Measurements from ENCODE around the gene TMEM145.

TMEM145 gene

GRCh38 chr19:42323852-42324654, 10.9 kb downstream of the TMEM145 start:
- no peak overlapping the region for H3K4me3 ChIP-seq (replicated peaks; ENCODE audit: low read depth, low read length)

GRCh38 chr19:42324655-42325307, 11.7 kb downstream of the TMEM145 start:
- no peak for TF ChIP-seq CTCF (IDR thresholded peaks at IDR 0.05; ENCODE audit: low read length, missing control alignments)
- H3K4me3 ChIP-seq (replicated peaks; ENCODE audit: low read depth, low read length) = peak overlapping the region; percentile 14
- DNase-seq (ENCODE audit: low read depth) = no peak

More at GRCh38 chr19:42323852-42324654, 10.9 kb downstream of the TMEM145 start:
- TF ChIP-seq CTCF (IDR thresholded peaks at IDR 0.05; ENCODE audit: low read length, missing control alignments) = no peak
- DNase-seq (ENCODE audit: low read depth) = no peak

GRCh38 chr19:42325308-42325895, 12.3 kb downstream of the TMEM145 start, which contains the start of gene MEGF8:
MEGF8 (plus strand) TSS chr19:42325635; CDS start chr19:42326244, 609 bp downstream.
- peak; percentile 99 for DNase-seq (ENCODE audit: low read depth)
- peak; percentile 98 for TF ChIP-seq CTCF (IDR thresholded peaks at IDR 0.05; ENCODE audit: low read length, missing control alignments)
- H3K4me3 ChIP-seq (replicated peaks; ENCODE audit: low read depth, low read length) = peak within 1 kb of the TSS; percentile 88

- no peak for TF ChIP-seq CTCF (IDR thresholded peaks at IDR 0.05; ENCODE audit: low read length, missing control alignments)
- DNase-seq (ENCODE audit: low read depth) = no peak
- peak overlapping the region; percentile 88 for H3K4me3 ChIP-seq (replicated peaks; ENCODE audit: low read depth, low read length)
Observed at GRCh38 chr19:42325896-42326771, 13.0 kb downstream of the TMEM145 start.

GRCh38 chr19:42326969-42327368, 13.9 kb downstream of the TMEM145 start:
- TF ChIP-seq CTCF (IDR thresholded peaks at IDR 0.05; ENCODE audit: low read length, missing control alignments) = no peak
- DNase-seq (ENCODE audit: low read depth) = no peak
- no peak overlapping the region for H3K4me3 ChIP-seq (replicated peaks; ENCODE audit: low read depth, low read length)

GRCh38 chr19:42327381-42327780, 14.3 kb downstream of the TMEM145 start:
- no peak overlapping the region for H3K4me3 ChIP-seq (replicated peaks; ENCODE audit: low read depth, low read length)
- DNase-seq (ENCODE audit: low read depth) = no peak
- TF ChIP-seq CTCF (IDR thresholded peaks at IDR 0.05; ENCODE audit: low read length, missing control alignments) = no peak

All from fibroblast of pulmonary artery (primary cell).